GM19043 (cell line): Measurements from ENCODE around the gene COBLL1.

Source experiments
- ATAC-seq: cut with Tn5 transposase; IDR thresholded peaks from one replicate; pipeline ENCODE4 v1.9.1; 2021; ENCODE audit warnings: low read depth; ENCODE audit not compliant: unreplicated experiment

COBLL1 gene

DNA sequence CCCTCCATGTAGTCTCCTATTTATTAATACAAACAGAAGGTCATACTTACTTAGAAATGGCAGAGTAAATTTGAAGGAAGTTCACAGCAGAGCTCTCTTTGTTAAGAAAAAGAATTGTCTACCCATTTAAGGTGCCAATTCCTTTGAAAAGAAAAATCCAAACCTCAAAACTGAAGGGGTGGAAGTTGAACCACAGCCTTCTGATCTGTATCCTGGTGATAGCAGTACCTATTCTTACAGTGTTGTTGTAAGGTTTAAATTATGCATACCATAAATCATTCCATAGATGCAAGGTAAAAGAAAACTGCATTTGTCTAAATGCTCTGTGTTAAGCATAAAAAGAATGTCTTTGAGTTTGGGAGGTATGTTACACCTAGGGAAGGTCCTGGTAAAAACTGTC lies 47.6 kb downstream of the COBLL1 start:
- no peak for ATAC-seq

DNA sequence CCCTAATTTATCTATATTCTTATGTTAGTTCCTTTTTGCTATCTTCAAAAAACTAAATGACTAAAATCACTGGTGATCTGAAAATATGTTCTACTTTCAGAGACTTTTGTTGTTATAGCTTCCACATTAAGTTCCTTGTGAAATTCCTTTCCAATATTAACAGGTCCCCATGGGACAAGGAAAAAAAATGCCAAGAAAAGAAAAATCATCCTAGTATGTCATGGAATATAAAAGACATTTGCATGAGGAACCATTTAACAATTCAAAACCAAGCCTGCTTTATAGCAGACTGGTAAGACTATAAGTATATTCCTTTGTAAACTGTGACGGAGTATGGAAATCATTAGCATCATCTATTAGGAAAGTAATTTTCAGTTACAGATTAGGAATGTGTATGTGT lies 48.1 kb downstream of the COBLL1 start:
- no peak for ATAC-seq

DNA sequence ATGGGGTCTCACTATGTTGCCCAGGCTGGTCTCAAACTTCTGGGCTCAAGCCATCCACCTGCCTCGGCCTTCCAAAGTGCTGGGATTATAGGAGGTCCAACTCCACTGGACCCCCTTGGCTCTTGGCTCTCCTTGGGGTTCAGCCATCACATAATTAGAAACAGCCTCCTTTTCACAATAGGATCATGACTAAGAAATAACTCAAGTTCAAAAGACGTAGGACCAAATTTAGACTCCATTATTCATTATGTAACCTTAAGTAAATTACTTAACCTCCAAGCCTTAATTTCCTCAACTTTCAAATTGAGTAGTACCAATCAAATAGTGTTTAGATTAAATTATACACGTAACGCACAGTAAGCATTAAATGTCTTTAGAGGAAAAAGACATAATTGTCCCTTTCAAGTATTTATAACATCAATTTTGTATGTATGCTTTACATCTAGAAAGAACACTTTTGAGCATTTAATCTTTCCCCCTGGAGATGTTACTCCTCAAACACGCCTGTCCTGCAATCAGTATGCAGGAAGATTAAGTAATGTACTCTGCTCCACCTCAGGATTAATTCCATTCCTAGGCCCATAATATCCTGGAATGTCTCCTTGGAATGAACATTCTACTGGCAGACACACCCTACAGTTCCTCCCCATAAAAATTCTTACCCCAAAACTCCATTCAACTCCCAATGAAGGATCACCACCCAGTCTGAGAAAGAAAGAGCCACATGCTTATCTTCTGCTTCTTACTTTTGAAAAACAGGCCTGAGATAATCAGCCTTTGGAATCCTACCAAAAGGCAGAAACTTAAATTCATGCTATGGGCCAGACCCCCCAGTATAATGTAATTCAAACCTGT lies 49.1 kb downstream of the COBLL1 start:
- ATAC-seq = no peak

DNA sequence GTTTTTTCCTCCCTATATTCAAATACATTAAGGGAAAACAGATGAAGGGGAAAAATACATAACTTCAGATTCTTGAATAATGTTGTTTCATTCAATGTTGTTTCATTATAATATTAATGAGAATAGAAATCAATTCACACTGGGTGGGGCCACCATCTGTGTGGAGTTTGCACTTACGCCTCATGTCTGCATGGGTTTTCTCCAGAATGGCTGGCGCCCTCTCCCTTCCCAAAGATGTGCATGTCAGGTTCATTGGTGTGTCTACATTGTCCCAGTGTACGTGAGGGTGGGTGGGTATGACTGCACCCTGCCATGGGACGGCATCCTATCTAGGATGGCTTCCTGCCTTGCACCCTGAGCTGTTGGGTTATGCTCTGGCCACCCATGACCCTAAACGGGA lies 51.7 kb downstream of the COBLL1 start:
- ATAC-seq = no peak

DNA sequence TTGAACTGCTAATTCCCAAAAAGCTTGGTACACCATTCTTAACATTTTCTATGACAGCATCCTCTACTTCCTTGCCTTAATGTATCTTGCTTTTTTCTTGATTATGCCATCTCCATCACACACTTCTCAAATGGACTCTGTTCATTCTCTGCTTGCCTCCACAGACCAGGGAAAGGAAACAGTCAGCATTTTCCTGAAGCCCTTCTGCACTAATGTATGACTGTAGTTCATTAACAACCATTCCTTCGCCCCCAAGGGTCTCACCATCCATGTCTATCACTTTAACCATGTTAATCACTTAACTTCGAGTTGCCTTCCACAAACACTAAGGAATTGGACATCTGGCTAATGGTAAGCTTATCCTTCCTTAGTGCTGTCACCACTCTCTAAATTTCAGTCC lies 54.8 kb downstream of the COBLL1 start:
- no peak for ATAC-seq

DNA sequence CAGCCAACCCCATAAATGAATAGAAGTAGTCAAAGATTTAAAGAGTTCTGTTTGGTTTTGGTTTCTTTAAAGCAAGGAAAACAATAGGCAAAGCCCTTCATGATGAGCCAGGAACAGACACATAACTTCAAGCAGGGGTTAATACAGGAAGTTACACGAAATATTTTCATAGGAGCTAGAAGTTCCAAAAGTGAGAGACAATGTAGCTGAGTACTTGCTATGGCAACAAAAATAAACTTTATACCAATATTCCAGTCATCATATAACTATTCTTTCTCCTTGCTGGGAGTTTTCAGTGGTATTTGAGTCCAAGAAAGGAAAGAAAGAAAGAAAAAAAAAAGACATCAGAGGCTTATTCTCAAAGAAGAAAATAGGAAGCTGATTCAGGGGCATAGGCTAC lies 56.2 kb downstream of the COBLL1 start:
- ATAC-seq = no peak

DNA sequence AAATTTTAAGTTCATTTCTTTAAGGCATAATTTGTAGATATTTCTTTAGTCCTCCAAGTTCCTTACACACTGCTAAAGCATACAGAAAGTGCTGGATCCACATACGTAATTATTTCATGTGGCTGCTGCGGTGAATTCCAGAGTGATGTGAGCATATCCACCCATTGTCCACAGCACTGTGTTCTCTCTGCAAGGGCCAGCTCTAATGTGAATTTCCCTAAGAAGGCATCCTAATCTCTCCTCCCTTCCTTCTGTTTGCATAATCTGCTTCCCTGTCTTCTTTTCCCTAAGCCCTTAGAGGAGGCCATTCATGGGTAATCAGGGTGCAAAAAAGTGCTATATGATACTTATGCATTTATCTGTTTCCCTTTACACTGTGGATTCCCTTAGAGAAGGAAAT lies 57.2 kb downstream of the COBLL1 start:
- ATAC-seq = no peak

DNA sequence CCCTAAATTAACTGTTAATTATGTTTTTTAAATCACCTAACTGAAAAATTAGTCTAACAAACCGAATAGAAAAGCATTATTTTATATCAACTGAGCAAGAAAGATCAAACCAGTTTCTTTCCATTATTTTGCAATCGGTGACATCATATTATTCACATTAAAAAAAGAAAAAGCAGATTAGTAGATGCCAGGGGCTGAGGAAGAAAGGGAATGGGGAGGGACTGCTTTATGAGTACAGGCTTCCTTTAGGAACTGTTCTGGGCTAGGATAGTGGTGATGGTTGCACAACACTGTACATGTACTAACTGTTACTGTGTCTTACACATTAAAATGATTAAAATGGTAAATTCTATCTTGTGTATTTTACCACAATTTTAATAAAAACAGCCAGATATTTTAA lies 59.3 kb downstream of the COBLL1 start:
- ATAC-seq = no peak

- ATAC-seq = no peak
Observed at GRCh38 chr2:164781394-164781793, 60.2 kb downstream of the COBLL1 start.

GRCh38 chr2:164780611-164781178 lies 60.9 kb downstream of the COBLL1 start:
- no peak for ATAC-seq

- no peak for ATAC-seq
Observed at GRCh38 chr2:164779383-164780057, 62.1 kb downstream of the COBLL1 start.

GRCh38 chr2:164778723-164779122 lies 62.9 kb downstream of the COBLL1 start:
- ATAC-seq = no peak

DNA sequence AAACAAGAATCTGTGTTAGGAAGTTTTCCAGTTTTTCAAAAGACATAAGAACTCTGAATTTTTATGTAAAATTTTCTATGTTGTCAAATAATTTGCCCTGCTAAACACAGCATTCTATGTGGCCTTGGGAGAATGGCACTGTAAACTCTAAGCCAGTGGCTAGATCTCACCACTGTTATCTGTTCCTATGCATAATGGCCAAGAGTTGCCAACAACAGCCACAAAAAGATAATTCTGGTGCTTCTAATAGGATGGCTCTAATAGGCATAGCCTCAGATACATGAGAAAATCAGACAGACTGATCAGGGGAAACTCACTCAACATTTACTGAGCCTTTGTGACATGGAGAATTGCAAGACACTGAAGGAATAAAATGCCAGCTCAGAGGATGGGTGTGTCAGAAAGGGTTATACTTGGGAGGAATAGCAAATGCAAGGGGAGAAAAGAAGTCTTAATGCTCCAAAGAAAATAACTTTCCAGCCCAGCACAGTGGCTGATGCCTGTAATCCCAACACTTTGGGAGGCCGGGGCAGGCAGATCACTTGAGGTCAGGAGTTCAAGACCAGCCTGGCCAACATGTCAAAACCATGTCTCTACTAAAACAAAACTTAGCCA lies 63.7 kb downstream of the COBLL1 start:
- no peak for ATAC-seq

- no peak for ATAC-seq
Observed at GRCh38 chr2:164773635-164774034, 68.0 kb downstream of the COBLL1 start.

GRCh38 chr2:164773091-164773490 lies 68.5 kb downstream of the COBLL1 start:
- ATAC-seq = no peak

DNA sequence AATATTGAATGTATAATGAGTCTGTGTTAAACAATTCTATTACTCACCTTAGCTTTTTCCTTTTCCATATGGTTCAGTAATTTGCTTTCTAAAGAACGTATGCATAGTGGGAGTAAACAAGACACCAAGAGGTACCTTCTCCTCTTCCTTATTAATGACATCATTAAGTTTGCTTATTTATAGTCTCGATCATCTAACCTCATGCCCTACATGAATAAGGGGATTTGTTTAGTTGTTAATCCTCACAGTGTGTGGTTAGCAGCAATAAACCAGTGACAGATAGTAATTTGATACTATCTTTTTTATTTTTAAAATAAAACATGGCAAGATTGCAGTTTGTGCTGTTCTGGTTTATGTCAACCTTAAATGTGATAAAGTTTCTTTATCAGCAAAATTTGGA lies 69.7 kb downstream of the COBLL1 start:
- ATAC-seq = no peak

- ATAC-seq = no peak
Observed at GRCh38 chr2:164770421-164770916, 71.2 kb downstream of the COBLL1 start.

DNA sequence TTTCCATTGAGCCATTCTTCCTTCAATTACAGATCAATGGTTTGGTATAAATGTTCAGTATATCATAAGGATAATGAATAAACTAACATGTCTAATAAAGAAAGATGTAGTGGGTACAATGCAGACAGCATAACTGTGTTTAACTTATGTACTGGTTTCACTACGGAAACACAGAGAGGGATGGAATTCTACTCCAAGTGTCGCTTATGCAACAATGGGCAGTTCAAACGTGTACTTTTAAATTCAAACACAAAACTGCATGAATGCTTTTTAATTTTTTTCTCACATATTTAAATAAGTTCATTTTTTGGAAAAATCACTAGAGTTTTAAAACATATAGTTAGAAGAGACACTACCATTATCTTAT lies 74.7 kb downstream of the COBLL1 start:
- no peak for ATAC-seq

DNA sequence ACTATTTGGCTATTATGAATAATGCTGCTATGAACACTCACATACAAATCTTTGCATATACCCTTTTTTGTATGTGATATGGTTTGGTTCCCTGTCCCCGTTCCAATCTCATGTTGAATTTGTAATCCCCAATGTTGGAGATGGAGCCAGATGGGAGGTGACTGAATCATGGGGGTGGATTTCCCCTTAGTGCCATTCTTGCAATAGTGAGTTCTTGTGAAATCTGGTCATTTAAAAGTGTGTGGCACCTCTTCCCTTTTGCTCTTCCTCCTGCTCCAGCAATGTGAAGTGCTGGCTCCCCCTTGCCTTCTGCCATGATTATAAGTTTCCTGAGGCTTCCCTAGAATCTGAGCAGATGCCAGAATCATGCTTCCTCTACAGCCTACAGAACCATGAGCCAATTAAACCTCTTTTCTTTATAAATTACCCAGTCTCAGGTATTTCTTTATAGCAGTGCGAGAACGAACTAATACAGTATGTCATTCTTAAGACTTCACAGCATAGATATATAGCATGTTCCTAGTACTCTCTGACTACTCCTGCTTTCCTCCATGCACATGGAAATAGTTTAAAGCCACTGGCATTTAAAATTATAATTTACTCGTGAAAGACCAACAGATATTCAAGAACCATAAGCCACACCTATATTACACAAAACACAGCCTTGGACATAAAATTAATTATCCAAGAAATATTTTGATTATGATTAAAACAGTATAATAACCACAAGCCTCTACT lies 75.2 kb downstream of the COBLL1 start:
- no peak for ATAC-seq

DNA sequence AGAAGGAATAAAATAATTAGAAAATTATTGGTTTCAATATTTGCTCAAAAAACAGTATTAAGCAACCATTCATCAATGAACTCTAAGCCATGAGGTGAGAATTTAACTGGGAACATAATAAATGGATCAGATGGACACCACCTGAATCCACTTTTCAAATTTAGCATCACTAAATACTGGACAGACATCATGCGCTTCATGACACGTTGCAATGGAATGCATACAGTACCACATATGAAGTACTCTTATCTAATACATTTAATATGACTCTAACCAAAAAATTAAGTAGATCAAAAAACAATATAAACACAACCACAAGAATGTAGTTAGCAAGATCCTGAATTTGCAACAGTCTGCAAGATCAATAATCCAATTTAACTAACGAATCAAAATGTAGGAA lies 76.6 kb downstream of the COBLL1 start:
- ATAC-seq = no peak

- no peak for ATAC-seq
Observed at GRCh38 chr2:164764474-164764873, 77.1 kb downstream of the COBLL1 start.
